Osteoblast (primary cell): Measurements from ENCODE around the gene TIPRL. TPM values are rescaled to one million over a fixed set of nuclear protein-coding genes. Genes with fewer than 3 reads are reported as not detected.
"Not testable (repeated sequence)": the region's sequence is repeated elsewhere in the genome, so short reads cannot be mapped to it uniquely, and the experiment has no call there.

Experiments
- DNase-seq: peaks from one replicate; pipeline ENCODE4 v3.0.0; 2011; ENCODE audit warnings: low spot score, mixed read lengths; ENCODE audit not compliant: insufficient read length; ENCODE audit errors: missing footprints
- H2AFZ ChIP-seq: 2 replicates; pipeline ENCODE4 v1.6.0; 2011; ENCODE audit warnings: mild to moderate bottlenecking, low read length
- H3K27ac ChIP-seq: 2 replicates; pipeline ENCODE4 v1.5.1; 2011; ENCODE audit warnings: mild to moderate bottlenecking, low read depth, low read length, moderate library complexity
- H3K27me3 ChIP-seq: 2 replicates; pipeline ENCODE4 v1.6.0; 2012; ENCODE audit warnings: mild to moderate bottlenecking, control low read depth, inconsistent platforms, low read length, moderate library complexity; ENCODE audit not compliant: insufficient read depth
- H3K36me3 ChIP-seq: 2 replicates; pipeline ENCODE4 v1.5.1; 2011; ENCODE audit warnings: mild to moderate bottlenecking, low read length, control low read depth, moderate library complexity; ENCODE audit not compliant: insufficient read depth
- H3K4me1 ChIP-seq: 2 replicates; pipeline ENCODE4 v1.5.1; 2011; ENCODE audit warnings: mild to moderate bottlenecking, low read length, control low read depth, moderate library complexity; ENCODE audit not compliant: insufficient read depth
- H3K4me2 ChIP-seq: 2 replicates; pipeline ENCODE4 v1.6.0; 2011; ENCODE audit warnings: mild to moderate bottlenecking, low read length; ENCODE audit not compliant: insufficient read depth
- H3K4me3 ChIP-seq: fragments of 200-600 bp; sonication (generic); 3 replicates; pipeline ENCODE4 v1.5.1; 2012; ENCODE audit warnings: mild to moderate bottlenecking, low read length, inconsistent platforms; ENCODE audit not compliant: insufficient read depth
- H3K79me2 ChIP-seq: 2 replicates; pipeline ENCODE4 v1.6.0; 2012; ENCODE audit warnings: mild to moderate bottlenecking, low read length, control low read depth, inconsistent platforms; ENCODE audit not compliant: insufficient read depth
- H3K9me3 ChIP-seq: 2 replicates; pipeline ENCODE4 v1.5.1; 2011; ENCODE audit warnings: low read depth, low read length, control low read depth
- H4K20me1 ChIP-seq: 2 replicates; pipeline ENCODE4 v1.6.0; 2012; ENCODE audit warnings: mild to moderate bottlenecking, low read length, control low read depth; ENCODE audit not compliant: insufficient read depth
- total RNA-seq: library from RNA; depleted of rRNA; stranded (reverse); fragments of >200 nt; gene quantifications from 2 replicates; pipeline ENCODE4 v1.2.3, GENCODE V29; 2012
- TF ChIP-seq, protein P1 (sequence below): IDR thresholded peaks from 2 replicates; pipeline ENCODE4 v1.5.1; 2011; ENCODE audit warnings: mild to moderate bottlenecking, low read depth, low read length, moderate library complexity; ENCODE audit errors: extremely low read depth

TIPRL gene
- total RNA-seq, 1 donor, result 30.8 TPM

- H3K79me2 ChIP-seq, result no peaks in the 10 kb centered on the region
- no peak for DNase-seq
- H3K4me3 ChIP-seq, result no peak overlapping the region
- H3K27me3 ChIP-seq, result no peaks in the 10 kb centered on the region
- H3K4me1 ChIP-seq, result peaks cover 5% of the 10 kb centered on the region
- peak overlapping the region; percentile 12 for H3K4me2 ChIP-seq
- no peak overlapping the region for H3K27ac ChIP-seq
- H3K9me3 ChIP-seq, result no peaks in the 10 kb centered on the region
- no peaks in the 10 kb centered on the region for H3K36me3 ChIP-seq
- H4K20me1 ChIP-seq, result no peaks in the 10 kb centered on the region
- H2AFZ ChIP-seq, result peak overlapping the region; percentile 36
- TF ChIP-seq, protein P1, sequence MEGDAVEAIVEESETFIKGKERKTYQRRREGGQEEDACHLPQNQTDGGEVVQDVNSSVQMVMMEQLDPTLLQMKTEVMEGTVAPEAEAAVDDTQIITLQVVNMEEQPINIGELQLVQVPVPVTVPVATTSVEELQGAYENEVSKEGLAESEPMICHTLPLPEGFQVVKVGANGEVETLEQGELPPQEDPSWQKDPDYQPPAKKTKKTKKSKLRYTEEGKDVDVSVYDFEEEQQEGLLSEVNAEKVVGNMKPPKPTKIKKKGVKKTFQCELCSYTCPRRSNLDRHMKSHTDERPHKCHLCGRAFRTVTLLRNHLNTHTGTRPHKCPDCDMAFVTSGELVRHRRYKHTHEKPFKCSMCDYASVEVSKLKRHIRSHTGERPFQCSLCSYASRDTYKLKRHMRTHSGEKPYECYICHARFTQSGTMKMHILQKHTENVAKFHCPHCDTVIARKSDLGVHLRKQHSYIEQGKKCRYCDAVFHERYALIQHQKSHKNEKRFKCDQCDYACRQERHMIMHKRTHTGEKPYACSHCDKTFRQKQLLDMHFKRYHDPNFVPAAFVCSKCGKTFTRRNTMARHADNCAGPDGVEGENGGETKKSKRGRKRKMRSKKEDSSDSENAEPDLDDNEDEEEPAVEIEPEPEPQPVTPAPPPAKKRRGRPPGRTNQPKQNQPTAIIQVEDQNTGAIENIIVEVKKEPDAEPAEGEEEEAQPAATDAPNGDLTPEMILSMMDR, result no peak
Measured at GRCh38 chr1:168148916-168149315, 29.8 kb upstream of the TIPRL start.

- Histone ChIP-seq H3K36me3 (no peaks in the 10 kb centered on the region), H3K4me3 (no peak overlapping the region), H3K4me1 (peaks cover 4% of the 10 kb centered on the region), H3K27me3 (no peaks in the 10 kb centered on the region), H3K4me2 (no peak overlapping the region), H3K27ac (no peak overlapping the region), H2AFZ (no peak overlapping the region), H3K9me3 (no peaks in the 10 kb centered on the region), H4K20me1 (no peaks in the 10 kb centered on the region), H3K79me2 (no peaks in the 10 kb centered on the region)
- no peak for DNase-seq
- TF ChIP-seq, protein P1, result no peak
Measured at GRCh38 chr1:168150283-168150682, 28.5 kb upstream of the TIPRL start.

DNA sequence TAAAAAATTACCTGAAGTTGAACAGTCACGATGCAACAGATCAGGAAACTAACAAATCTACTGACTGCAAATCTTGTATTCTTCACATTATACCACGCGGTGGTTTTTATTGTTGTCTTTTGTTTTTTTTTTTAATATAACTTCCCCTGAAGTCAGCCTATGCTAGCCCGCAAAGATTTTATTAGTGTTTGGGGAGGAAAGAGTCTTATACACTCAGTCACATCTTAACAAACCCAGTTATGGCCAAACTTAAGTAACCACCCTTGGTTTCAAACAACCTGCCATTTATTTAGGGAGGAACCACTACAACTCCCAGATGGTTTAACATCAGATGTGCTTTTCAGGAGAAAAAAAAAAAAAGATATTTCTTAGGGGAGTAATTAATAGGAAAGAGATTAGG is 26.8 kb upstream of the TIPRL start:
- Histone ChIP-seq H3K27ac (no peak overlapping the region), H3K4me2 (no peak overlapping the region), H3K4me1 (no peaks in the 10 kb centered on the region), H3K4me3 (no peak overlapping the region), H3K27me3 (no peaks in the 10 kb centered on the region), H3K36me3 (no peaks in the 10 kb centered on the region), H4K20me1 (no peaks in the 10 kb centered on the region), H2AFZ (no peak overlapping the region), H3K9me3 (no peaks in the 10 kb centered on the region), H3K79me2 (no peaks in the 10 kb centered on the region)
- TF ChIP-seq, protein P1, result no peak
- DNase-seq, result no peak

- H3K27me3 ChIP-seq, H4K20me1 ChIP-seq, H3K79me2 ChIP-seq, DNase-seq, H3K27ac ChIP-seq, H3K9me3 ChIP-seq, H3K4me3 ChIP-seq, H3K36me3 ChIP-seq, H3K4me2 ChIP-seq, H2AFZ ChIP-seq, H3K4me1 ChIP-seq: not testable (repeated sequence)
Measured at GRCh38 chr1:168154707-168155106, 24.1 kb upstream of the TIPRL start.
